GM18868 (cell line): ENCODE data around the gene PLB1.

Experiments
- ATAC-seq: cut with Tn5 transposase; IDR thresholded peaks from one replicate; pipeline ENCODE4 v1.9.1; 2021; ENCODE audit warnings: mild to moderate bottlenecking, moderate library complexity; ENCODE audit not compliant: unreplicated experiment

Gene PLB1

DNA sequence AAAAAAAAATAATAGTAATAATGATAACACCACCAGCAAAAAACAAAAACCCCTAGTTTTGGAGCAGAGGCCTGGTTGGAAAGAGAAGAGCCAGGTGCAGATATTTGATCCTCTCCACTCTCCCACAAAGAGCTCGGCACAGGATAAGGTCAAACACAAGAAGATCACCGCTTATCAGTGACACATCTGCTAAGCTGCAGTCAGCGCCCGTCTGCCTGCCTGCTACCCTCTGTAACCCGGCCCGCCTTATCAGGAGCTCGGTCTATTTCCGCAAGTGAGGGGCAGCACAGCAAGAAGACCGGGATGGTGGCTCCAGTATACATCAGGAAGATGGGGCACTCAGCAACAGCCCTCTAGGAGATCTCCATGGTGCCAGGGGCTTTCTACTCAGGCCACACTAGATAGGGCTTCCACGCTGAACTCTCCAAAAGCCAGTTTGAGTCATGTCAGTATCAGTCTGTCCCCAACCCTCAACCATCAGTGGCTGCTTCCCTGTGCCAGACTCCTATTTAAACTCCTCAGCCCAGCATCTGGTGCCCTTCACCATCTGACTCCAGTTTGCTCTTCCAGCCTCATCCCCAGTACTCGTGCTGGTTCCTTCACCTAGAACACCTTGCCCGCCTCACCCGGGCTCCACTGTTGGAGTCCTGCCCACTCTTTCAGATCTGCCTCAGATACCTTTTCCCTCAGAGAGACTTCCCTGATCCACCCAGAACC lies 188.4 kb downstream of the PLB1 start:
- no peak for ATAC-seq

DNA sequence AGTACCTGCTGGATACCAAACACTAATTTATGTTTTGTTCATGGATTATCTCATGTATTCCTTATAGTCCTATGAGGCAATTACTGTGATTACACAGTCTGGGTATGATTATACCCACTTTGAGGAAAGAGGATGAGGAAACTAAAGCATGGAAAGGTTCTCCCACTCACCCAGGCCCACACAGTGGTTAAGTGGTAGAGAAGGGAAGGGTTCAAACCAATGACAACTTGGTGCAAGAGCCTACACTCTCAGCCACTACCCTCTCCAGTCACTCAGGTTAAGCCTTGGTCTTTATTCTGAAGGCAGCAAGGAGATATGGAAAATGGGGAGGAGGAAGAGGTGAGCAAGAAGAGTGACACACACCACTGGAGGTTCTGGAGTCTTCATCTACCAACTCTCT lies 191.3 kb downstream of the PLB1 start:
- ATAC-seq = no peak

DNA sequence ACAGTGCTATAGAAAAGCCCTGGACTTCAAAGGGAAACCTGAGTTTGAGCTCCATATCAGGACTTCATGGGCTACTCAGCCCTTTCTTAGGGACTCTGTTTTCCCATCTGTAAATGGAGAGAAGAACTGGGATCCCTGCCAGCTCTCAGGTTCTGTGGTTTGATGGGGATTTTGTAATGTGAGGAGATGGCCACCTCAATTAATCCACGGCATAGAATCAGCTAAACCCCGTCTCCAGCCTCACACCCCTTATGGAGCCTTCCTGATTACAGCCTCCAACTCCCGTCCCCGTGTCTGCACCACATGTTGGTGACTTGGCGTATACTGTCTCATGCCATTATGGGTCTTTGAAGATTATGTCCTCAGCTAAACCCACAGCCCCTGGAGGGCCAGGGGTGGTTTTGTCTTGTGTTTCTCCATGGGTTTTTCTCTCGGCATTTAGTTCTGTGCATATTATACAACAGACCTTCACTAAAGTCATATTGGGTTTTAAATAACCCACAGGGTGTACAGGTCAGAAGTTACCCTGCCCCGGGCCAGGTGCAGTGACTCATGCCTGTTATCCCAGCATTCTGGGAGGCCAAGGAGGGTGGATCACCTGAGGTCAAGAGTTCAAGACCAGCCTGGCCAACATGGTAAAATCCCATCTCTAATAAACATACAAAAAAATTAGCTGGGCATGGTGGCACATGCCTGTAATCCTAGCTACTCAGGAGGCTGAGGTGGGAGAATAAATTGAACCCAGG lies 192.0 kb downstream of the PLB1 start:
- ATAC-seq = no peak

DNA sequence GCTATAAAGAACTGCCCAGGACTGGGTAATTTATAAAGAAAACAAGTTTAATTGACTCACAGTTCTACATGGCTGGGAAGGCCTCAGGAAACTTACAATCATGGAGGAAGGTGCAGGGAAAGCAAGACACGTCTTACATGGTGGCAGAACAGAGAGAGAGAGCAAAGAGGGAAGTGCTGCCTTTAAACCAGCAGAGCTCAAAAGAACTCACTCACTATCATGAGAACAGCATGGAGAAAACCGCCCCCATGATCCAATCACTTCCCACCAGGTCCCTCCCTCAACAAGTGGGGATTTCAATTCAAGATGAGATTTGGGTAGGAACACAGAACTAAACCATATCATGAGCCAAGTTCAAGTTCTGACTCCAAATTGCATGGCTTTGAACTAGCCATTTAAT lies 193.0 kb downstream of the PLB1 start:
- ATAC-seq = no peak

DNA sequence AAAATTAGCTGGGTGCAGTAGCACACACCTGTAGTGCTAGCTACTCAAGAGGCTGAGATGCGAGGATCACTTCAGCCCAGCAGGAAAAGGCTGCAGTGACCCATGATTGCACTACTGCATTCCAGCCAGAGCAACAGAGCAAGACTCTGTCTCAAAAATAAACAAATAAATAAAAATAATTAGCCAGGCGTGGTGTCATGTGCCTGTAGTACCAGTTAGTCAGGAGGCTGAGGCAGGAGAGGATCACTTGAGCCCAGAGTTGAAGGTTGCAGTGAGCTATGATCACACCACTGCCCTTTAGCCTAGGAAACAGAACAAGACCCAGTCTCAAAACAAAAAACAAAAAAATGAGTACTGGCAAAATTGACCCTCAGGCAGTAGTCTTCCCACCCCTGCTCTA lies 193.9 kb downstream of the PLB1 start:
- no peak for ATAC-seq

DNA sequence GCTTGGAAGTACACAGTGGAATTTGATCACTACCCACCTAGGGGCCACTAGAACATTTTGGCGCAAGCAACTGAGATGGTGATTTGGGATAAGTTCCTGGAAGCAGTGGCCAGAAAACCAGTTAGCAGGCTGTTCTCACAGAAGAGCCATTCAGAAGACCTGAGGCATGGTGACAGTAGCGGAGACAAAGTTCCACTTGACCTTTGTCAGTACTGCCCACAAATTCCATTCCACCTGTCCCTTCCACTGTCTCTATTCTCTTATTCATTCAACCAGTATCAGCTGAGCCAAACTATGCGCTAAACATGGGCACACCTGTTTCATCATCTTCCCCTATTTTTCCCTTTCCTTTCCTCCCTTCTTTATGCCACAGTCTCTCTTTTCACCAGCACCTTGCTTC lies 196.6 kb downstream of the PLB1 start:
- ATAC-seq = no peak

GRCh38 chr2:28693223-28693622 lies 197.4 kb downstream of the PLB1 start:
- ATAC-seq = no peak
